ENCODE measurements around the gene ADARB1. TPM values are rescaled to one million over a fixed set of nuclear protein-coding genes. Genes with fewer than 3 reads are reported as not detected.

Gene ADARB1
- total RNA-seq, 1 donor from 2014 or later = 25.8 TPM

GRCh38 chr21:45060089-45060488 is 14.3 kb upstream of the ADARB1 start:
- H3K36me3 ChIP-seq (ENCODE audit: insufficient read depth, low read length) = no peaks in the 10 kb centered on the region
- no peak for FAIRE-seq
- no peak overlapping the region for H2AFZ ChIP-seq (ENCODE audit: low read depth, low read length)
- Mint-ChIP-seq H3K4me1 (ENCODE audit: low read depth, unreplicated experiment) (peaks cover 15% of the 10 kb centered on the region), H3K27me3 (ENCODE audit: low read depth, unreplicated experiment) (peaks cover 52% of the 10 kb centered on the region), H3K4me3 (ENCODE audit: unreplicated experiment) (no peak overlapping the region), H3K9me3 (ENCODE audit: unreplicated experiment) (peaks cover 8% of the 10 kb centered on the region), H3K36me3 (ENCODE audit: low read depth, unreplicated experiment) (no peaks in the 10 kb centered on the region), H3K27ac (ENCODE audit: unreplicated experiment) (no peak overlapping the region)
- TF ChIP-seq, protein P1, sequence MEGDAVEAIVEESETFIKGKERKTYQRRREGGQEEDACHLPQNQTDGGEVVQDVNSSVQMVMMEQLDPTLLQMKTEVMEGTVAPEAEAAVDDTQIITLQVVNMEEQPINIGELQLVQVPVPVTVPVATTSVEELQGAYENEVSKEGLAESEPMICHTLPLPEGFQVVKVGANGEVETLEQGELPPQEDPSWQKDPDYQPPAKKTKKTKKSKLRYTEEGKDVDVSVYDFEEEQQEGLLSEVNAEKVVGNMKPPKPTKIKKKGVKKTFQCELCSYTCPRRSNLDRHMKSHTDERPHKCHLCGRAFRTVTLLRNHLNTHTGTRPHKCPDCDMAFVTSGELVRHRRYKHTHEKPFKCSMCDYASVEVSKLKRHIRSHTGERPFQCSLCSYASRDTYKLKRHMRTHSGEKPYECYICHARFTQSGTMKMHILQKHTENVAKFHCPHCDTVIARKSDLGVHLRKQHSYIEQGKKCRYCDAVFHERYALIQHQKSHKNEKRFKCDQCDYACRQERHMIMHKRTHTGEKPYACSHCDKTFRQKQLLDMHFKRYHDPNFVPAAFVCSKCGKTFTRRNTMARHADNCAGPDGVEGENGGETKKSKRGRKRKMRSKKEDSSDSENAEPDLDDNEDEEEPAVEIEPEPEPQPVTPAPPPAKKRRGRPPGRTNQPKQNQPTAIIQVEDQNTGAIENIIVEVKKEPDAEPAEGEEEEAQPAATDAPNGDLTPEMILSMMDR (IDR thresholded peaks at IDR 0.05; ENCODE audit: insufficient read depth, low read depth, low read length) = no peak
- TF ChIP-seq EZH2 (IDR thresholded peaks at IDR 0.05; ENCODE audit: insufficient read depth, low read length) = no peak
- H3K9ac ChIP-seq (ENCODE audit: low read length) = no peak overlapping the region
- no peaks in the 10 kb centered on the region for H3K9me3 ChIP-seq (ENCODE audit: insufficient read depth, low read depth, low read length)
- no peaks in the 10 kb centered on the region for H4K20me1 ChIP-seq (ENCODE audit: insufficient read depth, low read length)
- peaks cover 4% of the 10 kb centered on the region for H3K27me3 ChIP-seq (ENCODE audit: insufficient read depth, low read length)
- no peak overlapping the region for H3K4me3 ChIP-seq (ENCODE audit: insufficient read depth, low read depth, low read length)
- no peak overlapping the region for H3K27ac ChIP-seq (ENCODE audit: low read depth, low read length)
- H3K4me2 ChIP-seq (ENCODE audit: low read length) = no peak overlapping the region
- no peaks in the 10 kb centered on the region for H3K79me2 ChIP-seq (ENCODE audit: insufficient read depth, low read length)
- DNase-seq (ENCODE audit: low read depth) = no peak
- no peaks in the 10 kb centered on the region for H3K4me1 ChIP-seq (ENCODE audit: insufficient read depth, low read length)

GRCh38 chr21:45060675-45061311 is 13.6 kb upstream of the ADARB1 start:
- DNase-seq (ENCODE audit: low read depth) = no peak
- H3K9ac ChIP-seq (ENCODE audit: low read length) = no peak overlapping the region

GRCh38 chr21:45064091-45064490 is 10.3 kb upstream of the ADARB1 start:
- TF ChIP-seq EZH2 (IDR thresholded peaks at IDR 0.05; ENCODE audit: insufficient read depth, low read length) = no peak
- TF ChIP-seq, protein P1 (IDR thresholded peaks at IDR 0.05; ENCODE audit: insufficient read depth, low read depth, low read length) = no peak
- DNase-seq (ENCODE audit: low read depth) = no peak
- Histone ChIP-seq H3K9ac (ENCODE audit: low read length) (no peak overlapping the region), H3K4me2 (ENCODE audit: low read length) (no peak overlapping the region), H3K4me3 (ENCODE audit: insufficient read depth, low read depth, low read length) (no peak overlapping the region), H3K27me3 (ENCODE audit: insufficient read depth, low read length) (peaks cover 2% of the 10 kb centered on the region), H3K9me3 (ENCODE audit: insufficient read depth, low read depth, low read length) (no peaks in the 10 kb centered on the region), H3K79me2 (ENCODE audit: insufficient read depth, low read length) (no peaks in the 10 kb centered on the region), H3K27ac (ENCODE audit: low read depth, low read length) (no peak overlapping the region), H4K20me1 (ENCODE audit: insufficient read depth, low read length) (no peaks in the 10 kb centered on the region), H3K4me1 (ENCODE audit: insufficient read depth, low read length) (no peaks in the 10 kb centered on the region), H2AFZ (ENCODE audit: low read depth, low read length) (no peak overlapping the region), H3K36me3 (ENCODE audit: insufficient read depth, low read length) (no peaks in the 10 kb centered on the region)
- no peaks in the 10 kb centered on the region for H3K36me3 Mint-ChIP-seq (ENCODE audit: low read depth, unreplicated experiment)
- H3K4me1 Mint-ChIP-seq (ENCODE audit: low read depth, unreplicated experiment) = peaks cover 9% of the 10 kb centered on the region
- no peak overlapping the region for H3K27ac Mint-ChIP-seq (ENCODE audit: unreplicated experiment)
- H3K4me3 Mint-ChIP-seq (ENCODE audit: unreplicated experiment) = no peak overlapping the region
- peaks cover 26% of the 10 kb centered on the region for H3K27me3 Mint-ChIP-seq (ENCODE audit: low read depth, unreplicated experiment)
- peaks cover 8% of the 10 kb centered on the region for H3K9me3 Mint-ChIP-seq (ENCODE audit: unreplicated experiment)
- no peak for FAIRE-seq

More at GRCh38 chr21:45060675-45061311, 13.6 kb upstream of the ADARB1 start:
- Histone ChIP-seq H3K27ac (ENCODE audit: low read depth, low read length) (no peak overlapping the region), H2AFZ (ENCODE audit: low read depth, low read length) (peak overlapping the region; percentile 26), H4K20me1 (ENCODE audit: insufficient read depth, low read length) (no peaks in the 10 kb centered on the region), H3K79me2 (ENCODE audit: insufficient read depth, low read length) (no peaks in the 10 kb centered on the region), H3K27me3 (ENCODE audit: insufficient read depth, low read length) (peaks cover 4% of the 10 kb centered on the region), H3K4me1 (ENCODE audit: insufficient read depth, low read length) (no peaks in the 10 kb centered on the region), H3K4me2 (ENCODE audit: low read length) (no peak overlapping the region), H3K36me3 (ENCODE audit: insufficient read depth, low read length) (no peaks in the 10 kb centered on the region), H3K4me3 (ENCODE audit: insufficient read depth, low read depth, low read length) (no peak overlapping the region), H3K9me3 (ENCODE audit: insufficient read depth, low read depth, low read length) (no peaks in the 10 kb centered on the region)
- peaks cover 8% of the 10 kb centered on the region for H3K9me3 Mint-ChIP-seq (ENCODE audit: unreplicated experiment)
- H3K27me3 Mint-ChIP-seq (ENCODE audit: low read depth, unreplicated experiment) = peaks cover 49% of the 10 kb centered on the region
- H3K4me3 Mint-ChIP-seq (ENCODE audit: unreplicated experiment) = no peak overlapping the region
- TF ChIP-seq, protein P1 (IDR thresholded peaks at IDR 0.05; ENCODE audit: insufficient read depth, low read depth, low read length) = no peak
- no peak for TF ChIP-seq EZH2 (IDR thresholded peaks at IDR 0.05; ENCODE audit: insufficient read depth, low read length)
- peaks cover 15% of the 10 kb centered on the region for H3K4me1 Mint-ChIP-seq (ENCODE audit: low read depth, unreplicated experiment)
- FAIRE-seq = no peak
- no peak overlapping the region for H3K27ac Mint-ChIP-seq (ENCODE audit: unreplicated experiment)
- H3K36me3 Mint-ChIP-seq (ENCODE audit: low read depth, unreplicated experiment) = no peaks in the 10 kb centered on the region

Data from astrocyte (in vitro differentiated cells and primary cell).